Endodermal cell (in vitro differentiated cells): ENCODE measurements around the gene ZMAT5. TPM values are rescaled to one million over a fixed set of nuclear protein-coding genes. Genes with fewer than 3 reads are reported as not detected.
A peak's percentile ranks its signal among the peaks of the same experiment; 100 is the strongest.

Experiments
- DNase-seq: peaks from one replicate; pipeline ENCODE4 v3.0.0-alpha.2; 2017
- H3K27ac ChIP-seq: 2 replicates; pipeline ENCODE4 v1.5.1; 2013; ENCODE audit warnings: mild to moderate bottlenecking, low read depth, low read length, moderate library complexity
- H3K27me3 ChIP-seq: 2 replicates; pipeline ENCODE4 v1.6.1; 2013; ENCODE audit warnings: mild to moderate bottlenecking, low read length, moderate library complexity; ENCODE audit not compliant: insufficient read depth, control insufficient read depth, poor library complexity, severe bottlenecking
- H3K36me3 ChIP-seq: 2 replicates; pipeline ENCODE4 v1.7.0; 2013; ENCODE audit warnings: mild to moderate bottlenecking, low read length, moderate library complexity; ENCODE audit not compliant: control insufficient read depth, insufficient read depth
- H3K4me1 ChIP-seq: one replicate; pipeline ENCODE4 v1.7.0; 2013; ENCODE audit warnings: low read length; ENCODE audit not compliant: control insufficient read depth, insufficient read depth
- H3K4me3 ChIP-seq: 2 replicates; pipeline ENCODE4 v1.5.1; 2013; ENCODE audit warnings: mild to moderate bottlenecking, low read length, moderate library complexity
- H3K9ac ChIP-seq: 2 replicates; pipeline ENCODE4 v1.6.1; 2013; ENCODE audit warnings: mild to moderate bottlenecking, low read length, moderate library complexity; ENCODE audit not compliant: poor library complexity, severe bottlenecking; ENCODE audit errors: extremely low read depth
- H3K9me3 ChIP-seq: 2 replicates; pipeline ENCODE4 v1.6.1; 2013; ENCODE audit warnings: mild to moderate bottlenecking, low read length, moderate library complexity; ENCODE audit not compliant: control insufficient read depth
- H3K27ac Mint-ChIP-seq: 2 replicates; pipeline ENCODE4 v1.8.0; 2020; ENCODE audit warnings: mixed read lengths
- H3K27me3 Mint-ChIP-seq: 2 replicates; pipeline ENCODE4 v1.8.0; 2021; ENCODE audit warnings: mild to moderate bottlenecking, mixed read lengths; ENCODE audit not compliant: insufficient read depth
- H3K36me3 Mint-ChIP-seq: 2 replicates; pipeline ENCODE4 v1.8.0; 2020; ENCODE audit warnings: low read depth, mixed read lengths
- H3K4me1 Mint-ChIP-seq: 2 replicates; pipeline ENCODE4 v1.8.0; 2020; ENCODE audit warnings: mixed read lengths
- H3K4me3 Mint-ChIP-seq: 2 replicates; pipeline ENCODE4 v1.8.0; 2020; ENCODE audit warnings: mild to moderate bottlenecking, moderate library complexity, mixed read lengths
- H3K9me3 Mint-ChIP-seq: 2 replicates; pipeline ENCODE4 v1.8.0; 2020; ENCODE audit warnings: mild to moderate bottlenecking, mixed read lengths
- WGBS, 2 experiments: methylation state at CpG; one replicate each; pipeline versions ENCODE4 v1.1.5 to v1.1.7; 2013; ENCODE audit warnings: missing lambda C conversion rate in 2 of 2, mixed read lengths in 1 of 2; ENCODE audit not compliant: insufficient coverage in 1 of 2, insufficient read length in 1 of 2; 5-methylcytosine and 5-hydroxymethylcytosine counted together
- total RNA-seq, 2 donors: library from RNA; stranded (reverse); fragmentation: NEBNext Ultra II Directional in 1 of 2; extraction: Animal tissue kit (Norgen Biotek cat#: 25700) in 1 of 2; gene quantifications; 2 replicates in 1 of 2; 3 replicates in 1 of 2; pipeline ENCODE4 v1.2.1, GENCODE V29; 2021
- TF ChIP-seq, protein P1 (sequence below): fragments of 200-600 bp; sonication (generic); conservative IDR thresholded peaks from 2 replicates; pipeline ENCODE4 v1.5.0; 2021; ENCODE audit warnings: antibody characterized with exemption, mild to moderate bottlenecking

Gene ZMAT5
- total RNA-seq, 2 donors from 2014 or later = 15.5 to 22.5 TPM

DNA sequence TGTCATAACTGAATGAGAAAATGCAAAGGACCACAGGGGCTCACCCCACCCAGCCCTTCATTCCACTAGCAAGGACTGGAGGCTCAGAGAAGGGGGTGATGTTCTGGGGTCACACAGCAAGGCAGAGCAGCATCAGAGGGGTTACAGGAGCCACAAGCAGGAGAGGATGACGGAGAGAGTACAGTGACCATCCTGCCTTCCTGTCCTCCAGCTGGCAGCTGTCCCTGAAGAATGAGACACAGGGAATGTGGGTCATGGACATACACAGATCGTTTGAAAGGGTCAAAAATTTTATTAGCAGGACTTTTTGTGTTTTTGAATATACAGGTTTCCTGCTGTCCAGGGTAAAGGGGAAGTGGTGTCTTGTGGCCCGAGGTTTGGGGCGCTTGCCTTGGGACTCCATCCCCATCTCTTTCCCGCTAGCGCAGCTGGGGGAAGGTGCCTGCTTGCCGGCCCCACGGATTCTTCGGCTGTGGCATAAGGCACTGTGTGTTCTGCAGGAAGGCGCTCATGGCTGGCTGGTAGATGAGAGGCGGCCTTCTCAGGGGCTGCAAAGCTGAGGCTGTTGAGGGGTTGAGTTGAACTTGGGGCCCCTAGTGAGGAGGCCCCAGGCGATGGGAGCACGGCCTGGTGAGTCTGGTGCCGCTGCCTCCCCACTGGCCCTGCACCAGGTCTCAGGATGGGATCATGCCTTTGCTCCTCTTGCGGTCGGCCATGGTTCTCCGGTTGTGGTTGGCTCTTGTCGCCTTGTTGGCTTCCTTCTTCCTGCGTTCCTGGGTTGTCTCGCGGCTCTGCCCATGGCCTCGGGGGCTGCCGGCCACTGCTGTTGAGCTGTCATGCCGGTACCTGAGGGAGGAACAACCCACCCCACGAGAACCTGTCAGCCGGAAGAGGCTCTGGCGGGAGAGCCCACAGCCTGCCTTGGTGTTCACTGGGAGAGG lies 21.8 kb upstream of the ZMAT5 start:
- Histone ChIP-seq H3K27me3 (no peaks in the 10 kb centered on the region), H3K27ac (no peak overlapping the region), H3K9ac (no peak overlapping the region), H3K4me3 (no peak overlapping the region), H3K4me1 (no peaks in the 10 kb centered on the region), H3K9me3 (no peaks in the 10 kb centered on the region), H3K36me3 (peaks cover 35% of the 10 kb centered on the region)
- no peak overlapping the region for H3K27ac Mint-ChIP-seq
- peaks cover 30% of the 10 kb centered on the region for H3K36me3 Mint-ChIP-seq
- no peaks in the 10 kb centered on the region for H3K9me3 Mint-ChIP-seq
- H3K27me3 Mint-ChIP-seq = no peaks in the 10 kb centered on the region
- no peak for DNase-seq
- peaks cover 12% of the 10 kb centered on the region for H3K4me1 Mint-ChIP-seq
- TF ChIP-seq, protein P1, sequence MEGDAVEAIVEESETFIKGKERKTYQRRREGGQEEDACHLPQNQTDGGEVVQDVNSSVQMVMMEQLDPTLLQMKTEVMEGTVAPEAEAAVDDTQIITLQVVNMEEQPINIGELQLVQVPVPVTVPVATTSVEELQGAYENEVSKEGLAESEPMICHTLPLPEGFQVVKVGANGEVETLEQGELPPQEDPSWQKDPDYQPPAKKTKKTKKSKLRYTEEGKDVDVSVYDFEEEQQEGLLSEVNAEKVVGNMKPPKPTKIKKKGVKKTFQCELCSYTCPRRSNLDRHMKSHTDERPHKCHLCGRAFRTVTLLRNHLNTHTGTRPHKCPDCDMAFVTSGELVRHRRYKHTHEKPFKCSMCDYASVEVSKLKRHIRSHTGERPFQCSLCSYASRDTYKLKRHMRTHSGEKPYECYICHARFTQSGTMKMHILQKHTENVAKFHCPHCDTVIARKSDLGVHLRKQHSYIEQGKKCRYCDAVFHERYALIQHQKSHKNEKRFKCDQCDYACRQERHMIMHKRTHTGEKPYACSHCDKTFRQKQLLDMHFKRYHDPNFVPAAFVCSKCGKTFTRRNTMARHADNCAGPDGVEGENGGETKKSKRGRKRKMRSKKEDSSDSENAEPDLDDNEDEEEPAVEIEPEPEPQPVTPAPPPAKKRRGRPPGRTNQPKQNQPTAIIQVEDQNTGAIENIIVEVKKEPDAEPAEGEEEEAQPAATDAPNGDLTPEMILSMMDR = no peak
- WGBS, 2 experiments = 93 to 95% methylated on average over 16 to 27 of the region's 27 CpGs
- no peak overlapping the region for H3K4me3 Mint-ChIP-seq

DNA sequence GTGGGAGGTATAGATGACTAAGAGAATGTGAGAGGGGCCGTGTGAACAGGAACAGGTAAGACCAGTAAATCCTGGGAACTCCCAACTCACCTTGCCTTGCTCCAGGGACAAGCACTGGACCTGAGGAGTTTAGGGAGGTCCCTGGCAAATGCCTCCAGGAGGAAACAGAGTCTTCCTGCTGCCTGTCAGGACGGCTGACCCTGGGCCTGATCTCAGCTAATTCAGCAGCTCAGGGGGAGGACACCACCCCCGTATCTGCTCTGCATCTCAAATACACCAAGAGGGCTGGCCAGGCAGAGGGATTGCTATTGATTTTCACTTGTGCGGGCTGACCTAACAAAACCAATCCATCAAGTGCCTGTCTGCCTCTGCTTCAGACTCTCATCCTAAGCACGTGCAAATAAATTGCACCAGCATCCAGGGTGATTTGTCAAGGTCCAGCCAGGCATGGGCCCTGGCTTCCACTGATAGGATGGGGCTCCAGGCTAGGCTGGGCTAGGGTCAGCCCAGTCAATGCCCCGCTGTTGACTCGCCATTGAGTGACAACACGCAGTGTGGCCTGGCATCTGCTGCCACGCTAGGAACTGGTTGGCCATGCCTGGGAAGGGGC lies 20.7 kb upstream of the ZMAT5 start:
- Mint-ChIP-seq H3K27ac (no peak overlapping the region), H3K36me3 (peaks cover 27% of the 10 kb centered on the region), H3K27me3 (no peaks in the 10 kb centered on the region), H3K4me1 (peaks cover 17% of the 10 kb centered on the region), H3K4me3 (no peak overlapping the region), H3K9me3 (no peaks in the 10 kb centered on the region)
- Histone ChIP-seq H3K27ac (peak overlapping the region; percentile 49), H3K9ac (no peak overlapping the region), H3K9me3 (no peaks in the 10 kb centered on the region), H3K36me3 (peaks cover 26% of the 10 kb centered on the region), H3K27me3 (no peaks in the 10 kb centered on the region), H3K4me1 (peaks cover 1% of the 10 kb centered on the region), H3K4me3 (no peak overlapping the region)
- 85 to 95% methylated on average over 7 to 9 of the region's 9 CpGs for WGBS, 2 experiments
- TF ChIP-seq, protein P1 = no peak
- DNase-seq = no peak

DNA sequence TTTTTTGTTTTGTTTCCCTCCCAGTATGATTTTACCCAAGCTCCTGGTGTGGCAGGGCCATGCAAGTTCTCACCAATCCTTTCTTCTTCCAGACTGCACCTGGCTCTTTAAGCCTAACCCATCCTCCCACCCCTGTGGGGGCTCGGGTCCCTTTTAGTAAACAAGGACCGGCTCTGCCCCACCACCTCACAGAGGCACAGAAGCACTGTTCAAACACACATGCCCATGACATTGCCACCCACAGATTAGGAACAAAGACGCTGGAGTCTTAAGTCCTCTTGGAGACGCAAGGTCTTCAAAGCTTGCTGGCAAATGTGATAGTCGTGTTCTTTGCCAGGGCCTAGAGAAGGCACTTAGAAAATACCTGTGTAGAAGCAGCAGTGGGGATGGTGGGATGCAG lies 19.2 kb upstream of the ZMAT5 start:
- H3K4me3 ChIP-seq = no peak overlapping the region
- H3K27me3 ChIP-seq = no peaks in the 10 kb centered on the region
- H3K9me3 Mint-ChIP-seq = no peaks in the 10 kb centered on the region
- peaks cover 10% of the 10 kb centered on the region for H3K4me1 ChIP-seq
- WGBS, 2 experiments = 57 to 87% methylated on average over 3 to 5 of the region's 5 CpGs
- H3K27ac ChIP-seq = no peak overlapping the region
- TF ChIP-seq, protein P1 = no peak
- H3K27ac Mint-ChIP-seq = peak overlapping the region; percentile 40
- no peak for DNase-seq
- H3K27me3 Mint-ChIP-seq = no peaks in the 10 kb centered on the region
- no peak overlapping the region for H3K9ac ChIP-seq
- peaks cover 27% of the 10 kb centered on the region for H3K36me3 Mint-ChIP-seq
- peaks cover 24% of the 10 kb centered on the region for H3K4me1 Mint-ChIP-seq
- H3K36me3 ChIP-seq = peaks cover 21% of the 10 kb centered on the region
- H3K9me3 ChIP-seq = no peaks in the 10 kb centered on the region
- H3K4me3 Mint-ChIP-seq = no peak overlapping the region
